ENCODE data around the gene GRIA1.

The GRIA1 gene

DNA sequence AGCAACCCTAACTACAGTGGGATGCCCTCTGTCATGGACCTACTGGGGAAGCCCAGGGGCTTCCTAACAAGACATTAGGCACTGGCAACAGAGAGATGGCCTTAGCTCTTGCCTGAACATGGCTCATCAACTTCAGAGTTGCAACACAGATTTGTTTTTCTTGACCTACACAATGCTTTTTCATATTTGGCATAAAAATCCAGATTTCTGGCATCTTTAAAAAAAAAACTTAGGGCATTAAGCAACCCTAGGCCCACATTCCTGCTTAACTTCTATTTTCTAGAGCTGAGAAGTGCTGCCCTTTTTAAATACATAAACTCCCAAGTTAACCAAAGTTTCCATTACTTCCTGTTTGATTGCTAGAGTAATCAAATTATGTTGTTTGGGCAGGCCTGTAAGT lies 8.0 kb downstream of the GRIA1 start:
- no peak for DNase-seq

DNA sequence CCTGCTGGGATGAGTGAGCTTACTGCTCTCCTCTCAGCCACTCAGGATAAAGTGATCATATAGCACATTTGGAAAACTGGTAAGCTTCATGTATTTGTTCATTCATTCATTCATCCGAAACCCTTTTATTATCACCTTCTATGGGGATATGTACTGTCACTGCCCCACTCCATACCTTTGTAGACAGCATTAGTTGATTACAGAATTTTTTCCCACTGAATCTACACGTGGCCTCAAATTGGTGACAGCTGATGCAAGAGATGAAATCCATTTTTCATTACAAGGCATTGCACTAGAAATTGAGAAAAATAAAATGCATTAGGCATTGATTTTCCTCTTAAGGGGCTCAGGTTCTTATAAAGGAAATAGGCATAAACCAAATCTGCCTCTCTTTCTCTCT lies 9.7 kb downstream of the GRIA1 start:
- no peak for DNase-seq

DNA sequence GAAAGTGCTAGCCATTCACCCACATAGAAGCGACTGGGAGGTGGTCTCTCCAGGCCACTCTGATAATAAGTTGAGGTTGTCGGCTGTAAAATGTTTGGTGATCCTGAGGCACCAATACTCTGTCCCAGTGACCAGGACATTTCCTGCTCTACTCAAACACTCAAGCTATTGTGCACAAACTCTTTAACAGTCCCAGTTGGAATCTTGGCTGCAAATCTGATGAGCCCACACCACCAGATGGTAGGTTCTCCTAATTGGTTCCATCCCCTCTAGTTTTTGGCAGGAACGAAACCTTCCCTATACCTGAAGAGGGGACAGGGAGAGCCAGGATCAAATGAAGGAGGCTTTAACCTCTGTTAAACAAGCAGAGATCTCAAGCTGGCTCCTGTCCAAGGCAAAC lies 14.3 kb downstream of the GRIA1 start:
- no peak for DNase-seq

DNA sequence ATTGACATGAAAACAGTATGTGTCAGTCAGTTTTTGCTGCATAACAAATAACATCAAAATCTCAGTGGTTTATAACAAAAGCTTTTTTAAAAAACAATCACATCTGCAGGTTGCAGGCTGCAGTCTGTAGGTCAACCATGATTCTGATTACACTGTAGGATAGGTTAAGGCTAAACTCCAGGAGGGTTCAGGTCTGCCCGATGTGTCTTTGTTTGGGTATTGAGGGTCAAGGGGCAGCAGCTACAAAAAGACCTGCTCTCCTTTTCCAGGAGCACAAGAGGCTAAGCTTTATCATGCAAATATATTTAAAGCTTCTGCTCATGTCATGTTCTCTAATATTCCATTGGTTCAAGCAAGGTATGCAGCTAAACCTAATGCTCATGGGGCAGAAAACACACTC lies 18.2 kb downstream of the GRIA1 start:
- DNase-seq = no peak

DNA sequence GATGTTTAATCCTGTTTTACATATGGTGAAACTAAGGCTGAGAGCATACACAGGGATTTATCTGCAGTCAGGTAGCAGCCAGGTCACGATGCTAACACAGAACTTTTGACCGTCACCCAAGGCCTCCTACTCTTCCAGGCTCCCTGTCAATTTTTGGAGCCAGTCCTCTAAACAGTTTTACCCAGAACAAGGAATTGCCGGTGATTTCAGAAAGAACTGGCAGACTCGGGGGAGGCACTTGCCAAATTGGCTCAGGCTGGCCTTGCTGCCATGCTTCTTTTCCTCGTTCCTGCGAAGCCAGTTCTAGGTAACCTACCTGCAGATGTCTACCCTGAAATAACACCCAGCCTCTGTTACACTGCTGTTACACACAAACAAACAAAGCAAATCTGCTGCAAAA lies 21.2 kb downstream of the GRIA1 start:
- no peak for DNase-seq

DNA sequence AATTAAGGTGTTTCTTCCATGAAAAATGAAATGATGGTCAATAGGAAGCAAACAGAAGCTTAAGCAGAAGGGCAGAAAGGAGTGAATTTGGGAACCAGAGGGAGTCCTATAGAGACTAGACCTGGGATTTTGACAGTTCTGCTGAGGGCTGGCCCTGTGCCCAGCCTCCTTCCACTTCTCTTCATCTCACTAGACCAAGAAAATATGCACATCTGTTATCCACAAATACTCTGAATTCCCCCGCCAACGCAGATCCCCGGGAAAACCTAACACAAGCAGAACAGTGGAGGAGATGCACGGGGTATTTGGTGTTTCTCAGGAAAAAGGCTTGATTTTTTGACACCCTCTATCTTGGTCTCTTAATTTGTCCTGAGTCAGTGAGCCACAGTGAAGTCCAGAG lies 22.7 kb downstream of the GRIA1 start:
- DNase-seq = peak; percentile 46

DNA sequence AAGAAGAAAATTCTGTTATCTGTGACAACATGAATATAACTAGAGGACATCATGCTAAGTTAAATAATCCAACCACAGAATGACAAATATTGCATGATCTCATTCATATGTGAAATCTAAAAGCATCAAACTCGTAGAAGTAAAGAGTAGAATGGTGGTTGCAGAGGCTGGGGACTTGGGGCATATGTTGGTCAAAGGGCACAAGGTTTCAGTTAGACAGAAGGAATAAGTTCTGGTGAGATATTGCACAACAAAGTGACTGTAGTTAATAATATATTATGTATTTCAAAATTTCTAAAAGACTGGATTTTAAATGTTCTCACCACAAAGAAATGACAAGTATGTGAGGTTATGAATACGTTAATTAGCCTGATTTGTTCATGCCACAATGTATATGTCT lies 24.8 kb downstream of the GRIA1 start:
- DNase-seq = peak; percentile 54

DNA sequence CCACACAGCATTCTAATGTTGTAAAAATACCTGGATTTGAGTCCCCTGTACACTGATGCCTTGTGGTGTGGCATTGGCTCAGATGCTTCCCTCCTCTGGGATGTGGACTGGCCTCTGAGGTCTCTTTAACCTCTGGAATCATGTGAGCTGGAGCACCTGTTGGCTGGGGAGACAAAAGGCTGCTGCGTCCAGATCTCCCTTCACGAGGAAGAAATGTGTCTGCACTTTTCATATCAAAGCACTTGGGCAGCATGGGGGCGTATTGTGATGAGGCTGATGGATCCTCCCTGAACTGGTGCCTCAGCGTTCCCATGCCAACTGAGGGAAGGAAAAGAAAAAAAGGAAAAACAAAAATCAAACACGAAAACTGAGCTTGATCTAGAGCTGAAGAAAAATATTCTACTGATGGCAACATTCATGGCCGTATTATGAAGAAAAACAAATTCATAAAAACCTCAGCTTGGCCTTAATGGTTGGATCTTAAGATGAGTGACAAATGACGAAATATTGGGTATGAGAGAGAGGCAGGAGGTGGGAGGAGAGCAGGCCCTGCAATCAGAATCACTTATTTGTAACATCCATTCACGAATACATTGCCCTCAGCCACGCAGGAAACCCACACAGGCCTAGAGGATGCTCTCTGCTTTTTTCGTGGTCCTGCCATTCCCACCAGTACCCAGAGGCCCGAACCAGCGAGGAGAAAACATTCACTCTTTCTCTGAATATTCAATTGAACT lies 26.2 kb downstream of the GRIA1 start:
- DNase-seq = no peak

DNA sequence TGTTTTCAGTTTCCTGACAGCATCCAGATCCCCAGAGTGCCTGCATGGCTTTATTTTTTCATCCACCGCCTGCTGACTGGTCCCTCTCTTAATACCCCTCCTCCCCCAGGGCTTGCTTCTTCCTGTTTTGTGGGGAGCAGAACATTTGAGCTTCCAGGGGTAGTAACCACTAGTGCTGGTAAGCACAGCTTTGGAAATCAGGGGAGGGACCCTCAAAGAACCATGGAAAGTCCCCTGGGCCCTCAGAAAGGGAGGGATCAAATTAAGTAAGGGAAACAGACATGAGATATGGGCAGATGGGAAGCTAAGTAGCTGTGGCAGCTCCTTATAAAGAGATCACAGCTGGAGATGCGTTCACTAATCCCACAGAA lies 26.8 kb downstream of the GRIA1 start:
- no peak for DNase-seq

DNA sequence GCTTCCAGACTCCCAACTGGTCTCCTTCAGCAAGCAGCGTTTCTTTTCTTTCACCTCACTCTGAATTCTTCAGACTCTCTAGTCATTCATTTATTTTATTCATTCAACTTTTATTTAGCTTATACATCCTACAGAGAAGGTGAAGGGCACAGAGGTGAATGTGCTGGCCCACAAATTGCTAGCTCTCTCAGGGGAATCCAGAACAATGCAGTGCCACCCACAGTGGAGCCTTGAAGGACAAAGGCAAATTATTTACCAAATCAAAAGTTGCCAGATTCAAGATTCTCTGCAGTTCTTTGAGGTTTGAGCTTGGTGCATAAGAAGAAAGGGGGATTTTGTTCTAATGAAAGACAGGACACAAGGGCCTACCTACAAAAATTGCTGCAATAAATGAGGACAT lies 29.7 kb downstream of the GRIA1 start:
- DNase-seq = no peak

DNA sequence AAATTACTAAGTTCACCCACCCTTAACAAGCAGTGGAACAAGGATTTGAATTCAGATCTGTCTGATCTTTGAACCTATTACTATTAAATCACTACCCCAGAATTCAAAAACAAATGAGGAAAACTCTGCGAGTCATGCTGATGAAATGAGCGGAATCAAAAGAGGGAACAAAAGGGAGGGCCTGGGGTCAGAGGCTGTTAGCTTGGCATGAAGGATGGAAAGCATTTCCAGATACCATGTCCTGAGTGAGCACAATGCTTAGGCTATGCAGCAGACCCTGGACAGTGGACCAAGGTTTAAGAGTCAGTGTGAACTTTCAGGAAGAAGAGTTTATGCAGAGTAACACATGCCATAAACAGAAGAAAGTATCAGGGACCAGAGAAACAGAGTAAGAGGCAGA lies 30.5 kb downstream of the GRIA1 start:
- peak; percentile 41 for DNase-seq

DNA sequence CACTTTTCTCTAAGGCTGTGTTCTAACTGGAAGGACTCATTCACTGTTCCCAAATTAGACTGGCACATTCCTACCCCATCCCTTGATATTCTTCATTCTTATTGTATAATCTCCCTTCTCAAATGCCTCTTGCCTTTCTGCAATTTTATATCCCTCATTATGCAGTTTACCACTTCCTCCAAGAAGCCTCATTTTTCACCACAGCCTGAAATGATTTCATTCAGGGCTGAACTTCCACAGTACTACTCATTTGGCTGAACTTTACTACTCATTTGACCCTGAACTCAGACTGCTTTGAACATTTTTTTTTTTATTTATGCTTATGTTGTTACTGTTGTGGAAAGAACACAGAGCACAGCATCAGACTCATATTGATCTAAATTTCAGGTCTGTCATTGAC lies 32.7 kb downstream of the GRIA1 start:
- DNase-seq = no peak

DNA sequence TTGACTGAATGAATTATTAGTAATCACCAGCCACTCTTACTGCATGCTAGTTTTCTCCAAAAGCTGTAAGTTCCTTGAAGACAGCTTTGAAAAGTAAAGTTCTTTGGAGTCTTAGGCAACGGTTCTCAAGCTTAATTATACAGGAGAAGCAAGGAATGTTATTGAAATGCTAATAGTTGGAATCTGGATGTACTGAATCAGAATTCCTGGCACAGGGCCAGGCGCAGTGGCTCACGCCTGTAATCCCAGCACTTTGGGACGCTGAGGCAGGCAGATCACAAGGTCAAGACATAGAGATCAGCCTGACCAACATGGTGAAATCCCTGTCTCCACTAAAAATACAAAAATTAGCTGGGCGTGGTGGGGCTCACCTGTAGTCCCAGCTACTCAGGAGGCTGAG lies 33.4 kb downstream of the GRIA1 start:
- peak; percentile 66 for DNase-seq

DNA sequence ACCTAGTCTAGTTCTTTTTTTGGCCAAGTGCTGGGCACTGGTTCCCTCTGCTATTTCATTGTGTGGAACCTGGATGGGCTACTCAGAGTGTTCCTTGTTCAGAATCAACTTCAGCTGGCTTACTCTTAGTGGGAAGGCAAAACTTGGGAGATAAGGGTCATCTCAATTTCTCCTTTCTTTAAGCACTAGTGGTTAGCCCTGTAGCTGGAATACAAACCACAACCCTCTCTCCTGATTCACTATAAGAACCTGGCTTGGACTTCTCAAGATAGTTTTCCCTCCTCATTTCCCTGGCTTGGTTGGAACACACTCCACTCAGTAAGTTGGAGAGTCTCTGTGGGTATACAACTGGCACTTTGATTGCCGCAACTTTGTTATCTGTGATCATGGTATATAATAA lies 35.1 kb downstream of the GRIA1 start:
- no peak for DNase-seq

DNA sequence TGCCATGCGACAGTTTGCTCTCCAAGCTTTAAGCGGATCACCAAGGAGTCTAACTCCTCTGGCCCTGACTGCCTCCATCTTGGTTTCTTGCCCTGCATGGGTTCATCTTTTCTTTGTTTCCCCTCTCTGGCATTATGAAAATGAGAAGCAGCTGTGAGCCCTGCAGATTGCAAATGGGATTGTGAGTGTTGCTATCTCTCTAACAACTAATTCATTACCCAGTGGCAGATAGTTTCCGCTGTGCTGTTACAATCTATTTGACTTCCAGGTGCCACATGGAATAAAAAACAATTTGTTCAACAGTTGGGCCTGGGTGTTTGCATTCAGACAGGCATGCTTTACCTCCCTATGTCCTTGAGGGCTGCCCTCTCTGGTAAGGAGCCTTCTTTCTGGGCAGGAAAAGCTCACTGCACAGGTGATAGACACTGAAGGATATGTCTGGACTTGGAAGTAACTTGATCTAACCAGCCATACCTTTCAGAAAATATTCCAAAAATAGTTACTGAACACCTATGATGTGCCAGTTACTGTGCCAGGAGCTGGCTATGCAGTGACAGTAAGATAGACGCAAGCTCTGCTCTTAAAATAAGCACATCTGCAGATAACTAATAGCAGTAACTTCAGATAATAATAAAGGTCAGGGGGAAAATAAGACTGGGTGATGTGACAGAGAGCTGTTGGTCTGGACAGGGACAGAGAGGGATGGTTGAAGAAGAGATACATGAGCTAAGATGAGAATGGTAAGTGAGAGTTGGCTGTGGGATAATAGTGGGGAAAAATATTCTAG lies 40.1 kb downstream of the GRIA1 start:
- no peak for DNase-seq

DNA sequence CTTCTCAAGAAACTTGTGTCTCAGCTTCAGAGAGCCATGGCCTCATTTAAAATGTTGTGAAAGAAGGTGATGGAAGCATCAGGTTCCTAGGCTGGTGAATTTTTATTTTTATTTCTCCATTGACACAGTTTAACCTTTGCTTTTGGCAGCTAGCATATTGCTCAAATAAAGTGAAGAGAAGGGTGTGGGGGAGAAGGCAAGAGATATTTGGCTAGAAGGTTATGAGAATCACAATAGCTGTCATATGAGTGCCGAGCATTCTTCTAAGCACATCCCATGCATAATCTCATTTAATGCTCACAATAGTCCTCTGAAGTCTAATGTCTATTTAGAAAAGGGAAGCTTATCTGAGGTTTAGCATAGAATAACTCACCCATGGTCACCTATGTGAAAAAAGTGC lies 43.1 kb downstream of the GRIA1 start:
- DNase-seq = no peak

DNA sequence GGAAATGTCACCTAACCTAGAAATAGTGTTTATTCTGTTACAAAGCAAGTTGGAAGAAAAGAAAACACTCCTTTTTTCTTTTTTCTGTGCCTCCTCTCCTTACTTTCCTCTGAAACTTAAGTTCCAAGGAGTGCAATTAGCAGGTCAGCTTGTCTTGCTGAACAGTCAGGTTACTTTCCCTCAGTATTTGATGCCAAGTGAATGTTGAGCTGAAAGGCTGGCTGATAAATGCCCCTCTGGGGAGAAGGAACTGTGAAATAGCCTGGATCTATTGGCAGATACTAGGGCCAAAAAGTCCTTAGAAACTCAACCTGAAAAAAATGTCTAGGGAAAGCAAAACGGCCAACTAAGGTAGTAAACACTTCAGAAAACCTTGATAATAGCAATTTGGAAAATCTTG lies 43.6 kb downstream of the GRIA1 start:
- DNase-seq = no peak

DNA sequence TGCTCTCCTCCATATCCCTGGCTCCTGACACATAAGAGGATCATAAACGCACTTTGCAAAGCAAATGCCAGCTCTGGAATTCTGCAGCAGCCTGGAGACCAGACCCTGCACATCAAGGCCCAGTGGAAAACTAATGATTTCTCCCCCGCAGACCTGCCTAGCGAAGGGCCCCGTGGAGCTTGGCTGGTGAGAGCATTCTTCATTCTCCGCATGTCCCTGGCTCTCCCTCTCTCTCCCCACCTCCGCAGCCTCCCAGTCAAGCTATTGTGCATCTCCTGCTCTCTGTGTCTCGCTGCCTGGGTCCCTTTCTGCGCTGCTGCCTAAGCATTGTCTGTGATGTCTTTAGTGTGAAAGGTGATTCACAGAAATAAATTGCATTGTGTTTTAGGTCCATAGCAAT lies 46.7 kb downstream of the GRIA1 start:
- DNase-seq = no peak

DNA sequence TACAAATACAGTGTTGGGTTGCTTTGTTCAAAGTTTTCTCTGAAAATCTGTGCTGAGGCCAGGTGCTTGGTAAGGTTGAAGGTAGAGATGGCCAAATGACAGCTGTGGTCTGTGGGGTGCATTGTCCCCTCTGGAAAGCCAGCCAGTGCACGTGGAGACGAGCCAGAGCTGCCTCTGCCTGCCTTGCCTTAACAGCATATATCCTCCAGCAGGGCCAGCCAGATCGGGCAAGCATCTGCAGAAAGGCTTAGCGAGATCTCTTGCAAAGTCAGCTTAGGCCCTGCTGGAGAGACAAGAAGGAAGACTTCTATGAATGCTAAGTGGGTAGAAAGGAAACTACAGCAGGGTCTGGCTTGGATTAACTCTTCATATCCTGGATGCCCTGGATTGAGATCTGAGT lies 49.5 kb downstream of the GRIA1 start:
- DNase-seq = no peak

DNA sequence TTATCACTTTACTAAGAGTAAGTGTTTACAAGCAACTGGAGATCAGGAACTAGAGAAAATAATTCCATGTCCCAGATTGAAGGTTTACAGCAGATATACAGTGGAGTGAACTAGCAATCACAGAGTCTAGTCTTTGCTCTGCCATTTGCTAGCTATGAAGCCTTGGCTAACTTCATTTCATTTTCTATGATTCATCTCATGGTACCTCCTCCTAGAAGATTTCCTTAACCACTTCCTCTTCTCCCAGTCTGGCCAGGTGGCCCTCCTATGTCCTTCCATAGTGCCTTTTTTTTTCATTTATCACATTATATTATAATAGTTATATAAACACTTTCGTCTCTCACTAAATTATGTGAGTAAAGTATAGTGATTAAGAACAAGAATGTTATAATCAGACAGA lies 52.1 kb downstream of the GRIA1 start:
- peak; percentile 29 for DNase-seq

DNA sequence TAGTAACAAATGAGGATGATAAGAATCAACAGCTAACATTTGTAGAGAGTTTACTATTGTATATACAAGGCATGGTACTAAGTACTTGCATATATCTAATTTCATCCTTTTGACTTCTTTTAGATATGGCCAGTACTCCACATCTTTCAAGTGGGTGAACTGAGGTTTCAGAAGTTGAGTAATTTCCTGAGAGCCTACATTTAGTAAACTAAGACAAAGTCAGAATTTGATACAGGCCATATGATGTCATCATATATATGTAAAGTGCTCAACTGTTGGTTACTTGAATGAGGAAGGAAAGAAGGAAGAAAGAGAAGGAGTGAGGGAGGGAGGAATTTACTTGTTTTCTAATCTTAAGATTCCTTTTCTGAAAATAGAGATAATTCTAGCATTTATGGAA lies 52.8 kb downstream of the GRIA1 start:
- DNase-seq = no peak

DNA sequence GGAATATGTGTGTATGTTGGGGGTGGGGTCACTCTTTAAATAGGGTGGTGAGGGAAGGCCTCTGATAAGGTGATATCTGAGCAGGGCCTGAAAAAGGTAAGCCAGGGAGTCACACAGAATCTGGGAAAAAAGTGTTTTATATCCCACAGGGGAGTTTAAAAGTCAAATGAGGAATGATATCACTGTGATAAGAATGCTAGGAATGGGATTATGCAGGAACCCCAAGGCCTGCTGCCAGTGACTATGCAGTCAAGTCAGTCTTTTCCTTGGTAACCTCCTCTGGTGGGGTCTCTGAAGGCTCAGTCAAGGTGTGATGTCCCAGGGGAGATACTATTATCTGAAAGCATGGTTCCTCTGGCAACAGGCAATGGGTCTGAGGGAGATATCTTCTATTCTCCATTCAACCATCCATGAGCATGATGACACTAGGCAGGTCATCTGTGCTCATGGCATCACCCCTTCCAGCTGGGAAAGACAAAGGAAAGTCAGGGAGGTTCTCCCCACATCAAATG lies 53.5 kb downstream of the GRIA1 start:
- DNase-seq = peak; percentile 58

DNA sequence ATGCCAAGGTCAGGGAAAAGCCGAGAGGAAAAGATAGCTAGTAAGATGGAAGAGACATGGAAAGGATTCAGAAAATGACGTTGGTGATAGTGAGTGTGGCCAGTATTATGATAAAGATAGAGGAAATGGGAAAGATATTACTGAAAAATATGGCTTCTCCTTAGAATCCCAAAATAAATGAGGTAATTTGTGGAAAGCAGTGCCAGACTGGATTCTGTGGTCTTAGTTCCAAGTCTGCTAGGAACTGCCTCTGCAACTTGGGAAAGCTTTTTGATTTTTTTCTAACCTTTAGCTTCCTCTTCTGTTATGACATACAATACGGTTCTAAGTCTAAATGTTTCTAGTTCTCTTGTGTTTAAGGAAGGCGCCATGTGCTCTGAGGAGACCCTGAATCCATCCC lies 54.2 kb downstream of the GRIA1 start:
- no peak for DNase-seq

DNA sequence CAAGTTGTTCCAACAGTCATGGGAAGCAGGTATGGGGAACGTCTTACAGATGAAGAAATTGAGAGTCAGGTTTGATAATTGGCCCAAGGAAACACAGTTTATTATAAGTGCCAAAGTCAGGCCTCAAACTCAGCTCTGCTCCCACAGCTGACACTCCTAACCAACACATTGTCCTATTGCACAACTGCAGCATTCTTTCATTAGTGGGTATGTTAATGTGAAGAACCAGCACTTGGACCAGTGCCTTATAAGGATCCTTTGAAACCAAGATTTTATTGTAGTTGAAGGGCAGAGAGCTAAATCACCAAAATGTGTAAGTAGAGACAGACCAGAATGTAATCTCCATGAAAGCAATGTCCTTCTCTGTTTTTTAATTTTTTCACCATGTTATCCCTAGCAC lies 56.1 kb downstream of the GRIA1 start:
- peak; percentile 37 for DNase-seq
